Dedifferentiated amniotic fluid mesenchymal stem cell (primary cell): Measurements from ENCODE around the gene GPHB5.
"Not testable (repeated sequence)": the region's sequence is repeated elsewhere in the genome, so short reads cannot be mapped to it uniquely, and the experiment has no call there.

Source experiments
- DNase-seq: peaks from one replicate; pipeline ENCODE4 v3.0.0-alpha.2; 2016; ENCODE audit errors: extremely low spot score

GPHB5 gene

GRCh38 chr14:63295231-63295685 is 23.5 kb downstream of the GPHB5 start:
- no peak for DNase-seq

DNA sequence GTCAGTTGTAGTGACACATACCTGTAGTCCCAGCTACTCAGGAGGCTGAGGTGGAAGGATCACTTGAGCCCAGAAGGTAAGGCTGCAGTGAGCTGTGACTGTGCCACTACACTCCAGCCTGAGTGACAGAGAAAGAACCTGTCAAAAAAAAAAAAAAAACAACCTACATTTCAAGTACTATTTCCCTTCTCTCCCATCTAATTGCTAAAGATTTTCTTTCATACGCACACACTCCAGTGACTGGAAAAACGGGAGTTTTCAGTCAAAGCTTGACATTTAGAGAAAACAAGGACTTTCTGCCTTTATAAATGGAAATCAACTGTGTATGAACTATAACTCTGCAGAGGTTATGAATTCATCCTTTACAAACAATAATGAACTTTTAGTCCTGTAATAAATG is 25.9 kb downstream of the GPHB5 start:
- DNase-seq, result no peak

- DNase-seq, result no peak
These were observed 27.8 kb downstream of the GPHB5 start for GRCh38 chr14:63290741-63291430.

DNA sequence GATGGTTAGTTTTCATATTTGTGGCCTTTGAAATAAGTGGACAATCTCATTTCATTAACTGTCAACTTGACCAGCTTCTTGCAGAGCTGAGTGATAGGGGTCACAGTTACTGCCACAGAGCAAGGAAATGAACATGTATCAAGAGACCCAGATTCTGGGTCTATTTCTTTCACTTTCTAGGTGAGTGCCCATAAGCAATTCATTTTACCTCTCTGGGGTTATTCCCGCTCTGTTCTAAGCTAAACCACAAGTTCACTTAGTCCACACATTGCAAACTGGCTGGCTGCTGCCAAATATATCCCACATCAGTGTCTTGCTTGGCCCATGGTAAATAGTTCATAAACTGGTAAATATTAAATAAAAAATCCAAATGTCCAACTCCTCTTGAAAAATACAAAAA is 29.9 kb downstream of the GPHB5 start:
- DNase-seq, result no peak

DNA sequence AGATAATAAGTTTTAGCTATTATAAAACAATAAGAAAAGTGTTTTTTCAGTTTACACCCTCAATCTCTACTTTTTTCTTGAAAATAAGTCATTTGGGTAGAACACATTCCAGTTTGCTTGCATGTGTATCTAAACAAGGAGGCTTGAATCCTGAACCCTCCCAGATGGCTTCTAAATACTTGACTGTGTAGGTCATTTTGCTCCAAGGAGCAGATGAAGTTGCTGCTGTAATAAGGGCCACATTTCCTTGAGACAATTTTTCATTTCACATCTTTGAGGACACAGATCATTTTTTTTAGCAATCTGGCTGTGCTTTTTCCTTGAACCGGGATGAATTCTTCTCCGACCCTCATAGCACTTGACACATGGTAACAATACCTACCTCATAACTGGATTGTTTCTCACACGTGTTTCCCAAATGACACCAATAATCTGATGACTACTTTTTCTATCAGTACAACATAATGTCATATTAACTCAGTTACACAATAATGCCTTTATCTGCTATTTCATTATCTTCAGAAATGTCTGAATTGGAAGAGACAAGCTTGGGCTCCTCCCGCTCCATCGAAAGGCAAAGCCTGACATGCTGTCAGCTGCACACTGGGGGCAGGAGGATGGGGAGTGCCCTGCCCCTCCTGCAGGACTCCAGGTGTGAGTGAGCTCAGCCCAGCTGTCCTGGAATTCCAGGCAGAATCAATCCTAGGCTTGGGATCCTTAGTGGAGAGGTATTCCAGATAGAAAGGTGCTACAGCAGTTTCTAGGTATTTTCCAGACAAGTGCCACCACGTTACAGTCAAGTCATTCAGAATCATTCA is 30.9 kb downstream of the GPHB5 start:
- DNase-seq, result peak; percentile 65

DNA sequence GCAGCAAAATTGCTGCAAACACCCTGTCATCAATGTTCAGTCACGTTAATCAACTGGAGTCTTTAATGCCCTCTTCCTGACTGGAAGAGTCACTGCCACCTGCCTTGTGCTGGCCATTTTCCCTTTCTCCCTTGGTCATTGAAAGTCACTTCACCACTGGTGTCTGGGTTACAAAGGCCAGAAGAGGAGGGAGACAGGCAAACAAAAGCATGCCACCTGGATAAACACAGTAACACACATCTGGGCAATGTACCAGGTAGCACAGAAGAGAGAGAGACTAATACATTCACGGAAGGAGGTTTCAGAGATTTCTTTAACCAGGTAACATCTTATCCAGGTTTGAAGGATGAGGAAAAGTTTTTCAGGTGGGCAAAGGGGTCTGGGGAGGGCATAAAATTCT is 32.7 kb downstream of the GPHB5 start:
- no peak for DNase-seq

GRCh38 chr14:63283884-63284248 is 34.9 kb downstream of the GPHB5 start:
- no peak for DNase-seq

- no peak for DNase-seq
These were observed 35.5 kb downstream of the GPHB5 start for GRCh38 chr14:63282997-63283883.

DNA sequence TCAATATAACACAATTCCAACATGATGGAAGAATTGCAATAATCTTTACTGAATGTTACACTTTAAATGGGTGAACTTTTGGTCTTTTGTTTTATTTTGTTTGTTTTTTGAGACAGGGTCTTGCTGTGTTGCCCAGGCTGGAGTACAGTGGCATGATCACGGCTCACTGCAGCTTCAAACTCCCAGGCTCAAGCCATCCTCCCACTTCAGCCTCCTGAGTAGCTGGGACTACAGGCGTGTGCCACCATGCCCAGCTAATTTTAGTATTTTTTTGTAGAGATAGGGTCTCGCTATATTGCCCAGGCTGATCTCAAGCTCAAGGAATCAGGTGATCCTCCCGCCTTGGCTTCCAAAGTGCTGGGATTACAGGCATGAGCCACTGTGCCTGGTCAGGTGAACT is 38.8 kb downstream of the GPHB5 start:
- not testable (repeated sequence) for DNase-seq

GRCh38 chr14:63277591-63278183 is 41.0 kb downstream of the GPHB5 start:
- DNase-seq, result no peak

DNA sequence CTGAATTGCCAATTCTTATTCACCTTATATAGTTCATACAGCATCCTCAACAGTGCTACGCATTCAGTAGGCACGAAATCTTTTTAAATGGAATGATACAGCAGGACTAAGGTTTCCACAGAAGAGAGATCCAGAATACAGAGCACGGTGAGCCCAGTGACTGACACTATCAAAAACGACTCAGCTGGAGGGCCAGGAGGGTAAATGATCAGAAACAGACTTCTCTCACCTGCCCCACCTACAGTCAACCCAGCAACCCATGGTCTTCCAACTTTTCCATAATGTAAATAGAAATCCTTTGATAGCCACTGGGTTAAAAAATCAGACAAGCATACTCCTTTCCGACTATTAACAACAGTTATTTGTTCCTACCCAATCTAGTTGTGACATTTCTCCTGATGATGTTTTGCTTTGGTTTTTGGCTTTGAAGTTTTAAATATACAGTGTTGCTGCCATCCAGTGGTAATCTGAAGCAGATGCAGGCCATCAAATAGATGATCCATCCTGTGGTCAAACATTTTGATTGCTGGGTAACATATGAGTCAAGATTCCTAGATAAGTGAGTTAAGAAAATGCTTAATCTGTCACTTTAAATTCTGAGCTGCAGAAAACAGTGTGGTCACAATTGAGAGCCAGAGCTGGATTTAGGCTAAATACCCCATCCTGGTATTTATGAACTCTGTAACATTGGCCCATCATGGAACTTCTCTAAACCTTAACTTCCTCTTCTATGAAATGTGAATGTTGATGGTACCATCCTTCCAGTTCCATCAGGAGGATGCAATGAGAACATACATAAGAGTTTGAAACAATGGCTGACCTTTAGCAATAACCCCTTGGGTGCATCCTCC is 42.0 kb downstream of the GPHB5 start:
- peak; percentile 71 for DNase-seq

- no peak for DNase-seq
These were observed 42.7 kb downstream of the GPHB5 start for GRCh38 chr14:63276016-63276415.

- DNase-seq, result no peak
These were observed 43.1 kb downstream of the GPHB5 start for GRCh38 chr14:63275611-63276010.

GRCh38 chr14:63273717-63274655 is 44.7 kb downstream of the GPHB5 start:
- DNase-seq, result no peak

- no peak for DNase-seq
These were observed 45.6 kb downstream of the GPHB5 start for GRCh38 chr14:63273129-63273528.

- DNase-seq, result no peak
These were observed 49.0 kb downstream of the GPHB5 start for GRCh38 chr14:63269561-63270225.

GRCh38 chr14:63268771-63269170 is 50.0 kb downstream of the GPHB5 start:
- no peak for DNase-seq

DNA sequence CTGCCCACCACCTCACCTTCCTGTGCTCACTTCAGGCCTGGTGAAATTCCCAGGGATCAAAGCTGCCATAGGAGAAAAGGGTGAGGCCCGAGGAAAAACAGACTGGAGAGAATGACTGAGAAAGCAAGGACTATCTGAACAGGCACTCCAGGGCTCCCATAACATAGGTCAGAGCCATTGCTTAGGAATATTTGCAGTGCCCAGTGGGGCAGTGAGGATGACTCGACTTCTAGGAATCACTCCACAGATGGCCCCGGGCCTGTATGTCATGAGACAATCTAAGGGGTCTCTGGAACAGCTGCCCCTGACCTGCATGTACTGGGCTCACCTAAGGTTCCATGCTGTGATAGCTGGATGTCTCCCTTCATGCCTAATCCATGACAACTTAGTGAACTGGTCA is 51.6 kb downstream of the GPHB5 start:
- DNase-seq, result no peak

GRCh38 chr14:63266106-63266505 is 52.6 kb downstream of the GPHB5 start:
- peak; percentile 55 for DNase-seq
